ENCODE results near the gene TMEM38B.

The TMEM38B gene, protein sequence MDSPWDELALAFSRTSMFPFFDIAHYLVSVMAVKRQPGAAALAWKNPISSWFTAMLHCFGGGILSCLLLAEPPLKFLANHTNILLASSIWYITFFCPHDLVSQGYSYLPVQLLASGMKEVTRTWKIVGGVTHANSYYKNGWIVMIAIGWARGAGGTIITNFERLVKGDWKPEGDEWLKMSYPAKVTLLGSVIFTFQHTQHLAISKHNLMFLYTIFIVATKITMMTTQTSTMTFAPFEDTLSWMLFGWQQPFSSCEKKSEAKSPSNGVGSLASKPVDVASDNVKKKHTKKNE

DNA sequence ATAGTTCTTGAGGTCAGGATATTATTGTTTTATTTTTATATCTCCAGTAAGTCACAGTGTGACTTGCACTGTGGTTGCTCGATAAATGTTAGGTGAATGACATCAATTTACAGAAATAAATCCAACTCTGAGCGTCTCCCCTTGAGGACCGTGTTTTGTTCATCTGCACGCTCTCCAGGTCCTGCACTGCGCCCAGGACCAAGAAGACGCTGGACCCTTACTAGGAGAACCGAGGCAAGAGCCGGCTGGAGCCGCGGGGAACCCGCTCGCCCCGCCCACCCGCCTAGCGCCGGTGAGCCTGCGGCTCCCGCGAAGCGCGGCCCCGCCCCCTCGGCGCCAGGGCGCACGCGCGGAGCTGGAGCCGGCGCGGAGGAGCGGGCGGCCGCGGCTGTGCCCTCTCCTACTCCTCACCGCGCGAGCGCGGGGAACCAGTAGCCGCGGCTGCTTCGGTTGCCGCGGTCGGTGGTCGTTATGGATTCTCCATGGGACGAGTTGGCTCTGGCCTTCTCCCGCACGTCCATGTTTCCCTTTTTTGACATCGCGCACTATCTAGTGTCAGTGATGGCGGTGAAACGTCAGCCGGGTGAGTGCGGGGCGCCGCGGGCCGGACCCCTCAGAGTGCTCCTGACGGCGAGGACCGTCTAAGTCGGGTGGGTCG is at the start of gene TMEM38B:
Gene TMEM38B (plus strand): TSS at position 352 of the 658 bp plus-strand sequence. CDS start 120 bp downstream, at position 472.
- Histone ChIP-seq H3K4me1 (ENCODE audit: control insufficient read depth in 1 of 2, insufficient read depth in 1 of 2, low read depth in 1 of 2, low read length in 1 of 2) (peaks cover 18 to 21% of the 10 kb centered on the region in 2 experiments), H3K27ac (peak within 1 kb of the TSS; percentile 39), H3K36me3 (no peaks in the 10 kb centered on the region), H3K9me3 (no peaks in the 10 kb centered on the region), H3K4me3 (ENCODE audit: low read depth in 1 of 2, low read length in 1 of 2) (peak within 1 kb of the TSS; percentile 79 to 81), H3K27me3 (peaks cover 30% of the 10 kb centered on the region)
- TF ChIP-seq, protein P1, sequence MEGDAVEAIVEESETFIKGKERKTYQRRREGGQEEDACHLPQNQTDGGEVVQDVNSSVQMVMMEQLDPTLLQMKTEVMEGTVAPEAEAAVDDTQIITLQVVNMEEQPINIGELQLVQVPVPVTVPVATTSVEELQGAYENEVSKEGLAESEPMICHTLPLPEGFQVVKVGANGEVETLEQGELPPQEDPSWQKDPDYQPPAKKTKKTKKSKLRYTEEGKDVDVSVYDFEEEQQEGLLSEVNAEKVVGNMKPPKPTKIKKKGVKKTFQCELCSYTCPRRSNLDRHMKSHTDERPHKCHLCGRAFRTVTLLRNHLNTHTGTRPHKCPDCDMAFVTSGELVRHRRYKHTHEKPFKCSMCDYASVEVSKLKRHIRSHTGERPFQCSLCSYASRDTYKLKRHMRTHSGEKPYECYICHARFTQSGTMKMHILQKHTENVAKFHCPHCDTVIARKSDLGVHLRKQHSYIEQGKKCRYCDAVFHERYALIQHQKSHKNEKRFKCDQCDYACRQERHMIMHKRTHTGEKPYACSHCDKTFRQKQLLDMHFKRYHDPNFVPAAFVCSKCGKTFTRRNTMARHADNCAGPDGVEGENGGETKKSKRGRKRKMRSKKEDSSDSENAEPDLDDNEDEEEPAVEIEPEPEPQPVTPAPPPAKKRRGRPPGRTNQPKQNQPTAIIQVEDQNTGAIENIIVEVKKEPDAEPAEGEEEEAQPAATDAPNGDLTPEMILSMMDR (IDR thresholded peaks at IDR 0.05), result no peak

DNA sequence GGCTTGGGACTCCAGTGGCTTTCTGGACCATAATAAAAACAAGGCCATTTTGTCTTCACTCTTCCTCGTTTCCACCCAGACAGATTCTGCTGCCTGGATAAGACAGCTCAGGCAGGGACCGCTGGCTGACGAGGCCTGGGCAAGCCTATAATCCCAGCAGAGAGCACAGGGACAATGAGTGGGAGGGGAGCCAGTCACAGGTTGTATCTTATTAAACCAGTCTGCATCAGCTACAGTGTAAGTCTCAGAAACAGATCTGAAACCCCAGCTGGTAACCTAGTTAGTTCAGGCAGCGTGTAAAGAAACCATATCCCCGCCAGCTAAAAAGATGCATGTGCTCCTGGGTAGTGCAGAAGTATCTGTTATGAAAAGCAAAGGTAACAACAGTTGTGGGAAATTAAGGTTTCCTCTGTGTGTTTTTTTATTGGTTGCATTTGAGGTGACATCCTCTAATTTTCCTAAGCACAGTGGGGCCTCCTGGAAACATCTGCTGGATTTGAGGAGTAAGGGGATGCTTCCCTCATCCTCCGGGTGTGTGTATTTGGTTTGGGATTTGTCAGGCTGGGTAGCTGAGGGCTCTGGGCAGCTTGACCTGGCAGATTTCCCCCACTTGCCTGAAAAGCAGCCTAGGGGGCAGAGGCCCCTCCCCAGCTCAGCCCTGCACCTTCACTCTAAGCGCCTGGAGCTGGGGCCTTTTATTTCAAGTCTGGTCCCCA is 47.3 kb upstream of the TMEM38B start:
- Histone ChIP-seq H3K27ac (no peak overlapping the region), H3K27me3 (no peaks in the 10 kb centered on the region), H3K36me3 (no peaks in the 10 kb centered on the region)

DNA sequence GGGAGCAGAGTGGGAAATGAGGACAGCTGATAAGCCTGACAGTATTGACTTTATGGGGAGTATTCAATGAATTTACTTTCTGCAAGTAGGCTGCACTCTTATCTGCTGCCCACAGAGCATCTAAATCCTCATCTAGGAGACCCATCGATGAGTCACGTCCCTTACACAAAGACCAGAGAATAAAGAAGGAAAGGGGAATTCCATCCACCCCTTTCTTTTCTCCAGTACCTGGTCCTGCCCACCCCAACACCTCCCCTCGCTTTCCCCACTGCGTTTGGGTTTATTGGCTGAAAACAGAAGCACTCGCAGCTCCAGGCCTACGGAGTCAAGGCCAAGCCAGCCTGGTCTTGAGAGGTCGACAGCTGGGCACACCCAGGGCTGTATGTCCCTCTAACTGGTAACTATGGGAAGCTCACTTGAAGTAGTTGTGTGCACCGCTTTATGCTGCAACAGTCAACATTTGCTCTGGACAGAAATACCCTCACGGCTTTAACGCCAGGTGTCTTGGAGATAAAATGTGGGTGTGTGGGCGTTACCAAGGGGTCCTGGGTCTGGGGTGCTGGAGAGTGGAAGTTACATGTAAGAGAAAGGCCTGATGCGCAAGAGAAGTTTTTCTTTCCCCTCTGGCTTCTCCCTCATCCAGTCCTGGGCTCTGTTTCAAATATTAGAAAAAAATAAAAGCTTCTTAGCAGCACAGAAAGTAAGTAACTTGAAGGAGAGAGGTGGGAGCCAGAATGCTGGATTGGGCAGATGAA is 46.6 kb upstream of the TMEM38B start:
- H3K36me3 ChIP-seq, result no peaks in the 10 kb centered on the region
- no peaks in the 10 kb centered on the region for H3K27me3 ChIP-seq
- no peaks in the 10 kb centered on the region for H3K4me1 ChIP-seq (ENCODE audit: control insufficient read depth in 1 of 2, insufficient read depth in 1 of 2, low read depth in 1 of 2, low read length in 1 of 2)
- no peak overlapping the region for H3K27ac ChIP-seq
- no peaks in the 10 kb centered on the region for H3K9me3 ChIP-seq
- TF ChIP-seq, protein P1 (IDR thresholded peaks at IDR 0.05), result no peak
- H3K4me3 ChIP-seq (ENCODE audit: low read depth in 1 of 2, low read length in 1 of 2), result no peak overlapping the region

More for the DNA sequence above, 47.3 kb upstream of the TMEM38B start:
- Histone ChIP-seq H3K9me3 (no peaks in the 10 kb centered on the region), H3K4me3 (ENCODE audit: low read depth in 1 of 2, low read length in 1 of 2) (no peak overlapping the region), H3K4me1 (ENCODE audit: control insufficient read depth in 1 of 2, insufficient read depth in 1 of 2, low read depth in 1 of 2, low read length in 1 of 2) (no peaks in the 10 kb centered on the region)
- TF ChIP-seq, protein P1 (IDR thresholded peaks at IDR 0.05), result no peak

DNA sequence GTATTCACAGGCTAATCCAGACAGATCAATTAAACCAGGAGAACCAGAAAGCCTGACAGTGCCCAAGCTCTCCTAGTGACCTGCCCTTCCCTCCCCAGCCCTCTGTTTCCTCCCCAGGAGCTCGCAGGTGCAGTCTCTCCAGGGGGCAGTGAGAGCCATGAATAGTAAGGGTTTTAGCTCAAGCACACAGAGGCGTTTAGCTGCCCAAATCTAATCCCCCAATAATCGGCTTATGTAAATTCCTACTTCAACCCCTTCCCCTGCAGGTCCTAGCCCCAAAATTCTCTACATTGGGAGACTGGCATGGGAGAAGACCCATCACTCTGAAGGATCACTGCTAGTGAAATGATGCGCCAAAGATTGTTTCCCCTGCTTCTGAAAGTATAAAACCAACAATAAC is 42.5 kb upstream of the TMEM38B start:
- Histone ChIP-seq H3K27ac (no peak overlapping the region), H3K4me1 (ENCODE audit: control insufficient read depth in 1 of 2, insufficient read depth in 1 of 2, low read depth in 1 of 2, low read length in 1 of 2) (peaks cover 5 to 10% of the 10 kb centered on the region in 2 experiments), H3K36me3 (no peaks in the 10 kb centered on the region), H3K9me3 (no peaks in the 10 kb centered on the region), H3K4me3 (ENCODE audit: low read depth in 1 of 2, low read length in 1 of 2) (no peak overlapping the region), H3K27me3 (peaks cover 32% of the 10 kb centered on the region)
- TF ChIP-seq, protein P1 (IDR thresholded peaks at IDR 0.05), result no peak
